ENCODE measurements around the gene DOCK2. TPM values are rescaled to one million over a fixed set of nuclear protein-coding genes. Genes with fewer than 3 reads are reported as not detected.

The DOCK2 gene
- total RNA-seq, 5 donors from 2014 or later (not counting 1 experiment from before 2014, with no cell fraction given): 168 to 303 (median 197) TPM

GRCh38 chr5:169705322-169705721 lies 68.2 kb downstream of the DOCK2 start:
- ChIA-PET CTCF (interaction anchor here in 1 of 2 donors (0.6 kb wide), 1 partner anchor 473 kb away, joined by 3 read pairs; no protein-coding TSS in a partner anchor), POLR2A (no interaction called here)
- 93% methylated on average over 2 of the region's 2 CpGs for WGBS (ENCODE audit: insufficient coverage)
- Histone ChIP-seq H3K4me1 (ENCODE audit: control insufficient read depth in 1 of 2, extremely low read depth in 1 of 2, insufficient read depth in 2 of 2, low read length in 2 of 2) (no peaks in the 10 kb centered on the region), H3K36me3 (ENCODE audit: control insufficient read depth in 2 of 2, extremely low read depth in 1 of 2, insufficient read depth in 1 of 2, low read length in 1 of 2) (peaks cover 32 to 94% of the 10 kb centered on the region in 2 donors), H3K9me3 (no peaks in the 10 kb centered on the region), H3K27ac (ENCODE audit: low read length) (no peak overlapping the region), H3K27me3 (replicated peaks in 1 of 2; ENCODE audit: control insufficient read depth in 2 of 2, extremely low read depth in 1 of 2, insufficient read depth in 2 of 2, low read length in 1 of 2) (no peaks in the 10 kb centered on the region), H3K4me3 (ENCODE audit: control insufficient read depth in 1 of 2, extremely low read depth in 1 of 2, low read length in 1 of 2) (no peak overlapping the region)
- H3K9me3 Mint-ChIP-seq: no peaks in the 10 kb centered on the region
- H3K4me3 Mint-ChIP-seq: no peak overlapping the region
- no peak for DNase-seq
- H3K27ac Mint-ChIP-seq: no peak overlapping the region
- H3K4me1 Mint-ChIP-seq: peaks cover 0 to 5% (median 0%) of the 10 kb centered on the region in 3 donors
- no peaks in the 10 kb centered on the region for H3K27me3 Mint-ChIP-seq
- no peak for ATAC-seq (replicated peaks in 1 of 4)
- H3K36me3 Mint-ChIP-seq: peaks cover 77% of the 10 kb centered on the region

- Mint-ChIP-seq H3K27ac (no peak overlapping the region), H3K36me3 (peaks cover 77% of the 10 kb centered on the region), H3K4me1 (peaks cover 0 to 5% (median 0%) of the 10 kb centered on the region in 3 donors), H3K9me3 (no peaks in the 10 kb centered on the region), H3K27me3 (no peaks in the 10 kb centered on the region), H3K4me3 (no peak overlapping the region)
- ATAC-seq (replicated peaks in 1 of 4): no peak
- Histone ChIP-seq H3K27ac (ENCODE audit: low read length) (no peak overlapping the region), H3K9me3 (no peaks in the 10 kb centered on the region), H3K36me3 (ENCODE audit: control insufficient read depth in 2 of 2, extremely low read depth in 1 of 2, insufficient read depth in 1 of 2, low read length in 1 of 2) (peaks cover 35 to 95% of the 10 kb centered on the region in 2 donors), H3K4me3 (ENCODE audit: control insufficient read depth in 1 of 2, extremely low read depth in 1 of 2, low read length in 1 of 2) (no peak overlapping the region), H3K4me1 (ENCODE audit: control insufficient read depth in 1 of 2, extremely low read depth in 1 of 2, insufficient read depth in 2 of 2, low read length in 2 of 2) (no peaks in the 10 kb centered on the region), H3K27me3 (replicated peaks in 1 of 2; ENCODE audit: control insufficient read depth in 2 of 2, extremely low read depth in 1 of 2, insufficient read depth in 2 of 2, low read length in 1 of 2) (no peaks in the 10 kb centered on the region)
- no peak for DNase-seq
- ChIA-PET CTCF (interaction anchor here in 1 of 2 donors (0.6 kb wide), 1 partner anchor 473 kb away, joined by 3 read pairs; no protein-coding TSS in a partner anchor), POLR2A (no interaction called here)
- no CpG with 5 or more reads among the region's 1 CpG for WGBS (ENCODE audit: insufficient coverage)
These were observed 69.0 kb downstream of the DOCK2 start for GRCh38 chr5:169706071-169706470.

- no peak overlapping the region for H3K4me3 Mint-ChIP-seq
- Histone ChIP-seq H3K27me3 (replicated peaks in 1 of 2; ENCODE audit: control insufficient read depth in 2 of 2, extremely low read depth in 1 of 2, insufficient read depth in 2 of 2, low read length in 1 of 2) (no peaks in the 10 kb centered on the region), H3K36me3 (ENCODE audit: control insufficient read depth in 2 of 2, extremely low read depth in 1 of 2, insufficient read depth in 1 of 2, low read length in 1 of 2) (peaks cover 31 to 95% of the 10 kb centered on the region in 2 donors), H3K4me3 (ENCODE audit: control insufficient read depth in 1 of 2, extremely low read depth in 1 of 2, low read length in 1 of 2) (no peak overlapping the region), H3K9me3 (no peaks in the 10 kb centered on the region), H3K27ac (ENCODE audit: low read length) (no peak overlapping the region), H3K4me1 (ENCODE audit: control insufficient read depth in 1 of 2, extremely low read depth in 1 of 2, insufficient read depth in 2 of 2, low read length in 2 of 2) (no peaks in the 10 kb centered on the region)
- ATAC-seq (replicated peaks in 1 of 4): no peak
- H3K36me3 Mint-ChIP-seq: peaks cover 74% of the 10 kb centered on the region
- H3K27me3 Mint-ChIP-seq: no peaks in the 10 kb centered on the region
- ChIA-PET POLR2A (interaction anchor here in 1 of 2 donors (0.5 kb wide), 1 partner anchor 10 kb away, joined by 3 read pairs; no protein-coding TSS in a partner anchor), CTCF (interaction anchor here in 1 of 2 donors (0.5 kb wide), 1 partner anchor 1138 kb away, joined by 6 read pairs; no protein-coding TSS in a partner anchor)
- no peaks in the 10 kb centered on the region for H3K9me3 Mint-ChIP-seq
- WGBS (ENCODE audit: insufficient coverage): 77% methylated on average over 4 of the region's 9 CpGs
- no peak for DNase-seq
- peaks cover 0 to 5% (median 0%) of the 10 kb centered on the region in 3 donors for H3K4me1 Mint-ChIP-seq
- no peak overlapping the region for H3K27ac Mint-ChIP-seq
These were observed 69.8 kb downstream of the DOCK2 start for GRCh38 chr5:169706758-169707450.

- ATAC-seq (replicated peaks in 1 of 4) (no peak), DNase-seq (no peak)
- Mint-ChIP-seq H3K36me3 (peaks cover 76% of the 10 kb centered on the region), H3K27ac (no peak overlapping the region), H3K27me3 (no peaks in the 10 kb centered on the region), H3K4me3 (no peak overlapping the region), H3K4me1 (peaks cover 0 to 5% (median 0%) of the 10 kb centered on the region in 3 donors), H3K9me3 (no peaks in the 10 kb centered on the region)
- WGBS (ENCODE audit: insufficient coverage): no CpG with 5 or more reads among the region's 3 CpGs
- H3K4me3 ChIP-seq (ENCODE audit: control insufficient read depth in 1 of 2, extremely low read depth in 1 of 2, low read length in 1 of 2): no peak overlapping the region
- POLR2A ChIA-PET: no interaction called here
- H3K4me1 ChIP-seq (ENCODE audit: control insufficient read depth in 1 of 2, extremely low read depth in 1 of 2, insufficient read depth in 2 of 2, low read length in 2 of 2): no peaks in the 10 kb centered on the region
- H3K27me3 ChIP-seq (replicated peaks in 1 of 2; ENCODE audit: control insufficient read depth in 2 of 2, extremely low read depth in 1 of 2, insufficient read depth in 2 of 2, low read length in 1 of 2): no peaks in the 10 kb centered on the region
- CTCF ChIA-PET: no interaction called here
- H3K27ac ChIP-seq (ENCODE audit: low read length): no peak overlapping the region
- H3K9me3 ChIP-seq: no peaks in the 10 kb centered on the region
- H3K36me3 ChIP-seq (ENCODE audit: control insufficient read depth in 2 of 2, extremely low read depth in 1 of 2, insufficient read depth in 1 of 2, low read length in 1 of 2): peaks cover 31 to 95% of the 10 kb centered on the region in 2 donors
These were observed 70.6 kb downstream of the DOCK2 start for GRCh38 chr5:169707686-169708085.

GRCh38 chr5:169710675-169711074 lies 73.6 kb downstream of the DOCK2 start:
- POLR2A ChIA-PET: interaction anchor here in 1 of 2 donors (0.7 kb wide), 1 partner anchor 130 kb away, joined by 3 read pairs; no protein-coding TSS in a partner anchor
- 52% methylated on average over 3 of the region's 4 CpGs for WGBS (ENCODE audit: insufficient coverage)
- no peak overlapping the region for H3K27ac ChIP-seq (ENCODE audit: low read length)
- Mint-ChIP-seq H3K9me3 (no peaks in the 10 kb centered on the region), H3K4me1 (no peaks in the 10 kb centered on the region), H3K27me3 (no peaks in the 10 kb centered on the region), H3K36me3 (peaks cover 81% of the 10 kb centered on the region), H3K4me3 (no peak overlapping the region), H3K27ac (no peak overlapping the region)
- no peaks in the 10 kb centered on the region for H3K4me1 ChIP-seq (ENCODE audit: control insufficient read depth in 1 of 2, extremely low read depth in 1 of 2, insufficient read depth in 2 of 2, low read length in 2 of 2)
- H3K4me3 ChIP-seq (ENCODE audit: control insufficient read depth in 1 of 2, extremely low read depth in 1 of 2, low read length in 1 of 2): no peak overlapping the region
- H3K9me3 ChIP-seq: no peaks in the 10 kb centered on the region
- DNase-seq (no peak), ATAC-seq (replicated peaks in 1 of 4) (no peak)
- H3K27me3 ChIP-seq (replicated peaks in 1 of 2; ENCODE audit: control insufficient read depth in 2 of 2, extremely low read depth in 1 of 2, insufficient read depth in 2 of 2, low read length in 1 of 2): no peaks in the 10 kb centered on the region
- peaks cover 18 to 95% of the 10 kb centered on the region in 2 donors for H3K36me3 ChIP-seq (ENCODE audit: control insufficient read depth in 2 of 2, extremely low read depth in 1 of 2, insufficient read depth in 1 of 2, low read length in 1 of 2)
- CTCF ChIA-PET: no interaction called here

- H3K4me1 Mint-ChIP-seq: no peaks in the 10 kb centered on the region
- H3K27me3 Mint-ChIP-seq: no peaks in the 10 kb centered on the region
- no peaks in the 10 kb centered on the region for H3K4me1 ChIP-seq (ENCODE audit: control insufficient read depth in 1 of 2, extremely low read depth in 1 of 2, insufficient read depth in 2 of 2, low read length in 2 of 2)
- ATAC-seq (replicated peaks in 1 of 4) (no peak), DNase-seq (no peak)
- no peak overlapping the region for H3K4me3 ChIP-seq (ENCODE audit: control insufficient read depth in 1 of 2, extremely low read depth in 1 of 2, low read length in 1 of 2)
- WGBS (ENCODE audit: insufficient coverage): 100% methylated on average over 1 of the region's 4 CpGs
- H3K9me3 Mint-ChIP-seq: no peaks in the 10 kb centered on the region
- CTCF ChIA-PET: interaction anchor here in 1 of 2 donors (0.6 kb wide), 1 partner anchor 354 kb away, joined by 3 read pairs; no protein-coding TSS in a partner anchor
- H3K9me3 ChIP-seq: no peaks in the 10 kb centered on the region
- POLR2A ChIA-PET: interaction anchor here in 1 of 2 donors (0.7 kb wide), 1 partner anchor 131 kb away, joined by 3 read pairs; no protein-coding TSS in a partner anchor
- no peaks in the 10 kb centered on the region for H3K27me3 ChIP-seq (replicated peaks in 1 of 2; ENCODE audit: control insufficient read depth in 2 of 2, extremely low read depth in 1 of 2, insufficient read depth in 2 of 2, low read length in 1 of 2)
- no peak overlapping the region for H3K27ac Mint-ChIP-seq
- H3K4me3 Mint-ChIP-seq: no peak overlapping the region
- H3K36me3 ChIP-seq (ENCODE audit: control insufficient read depth in 2 of 2, extremely low read depth in 1 of 2, insufficient read depth in 1 of 2, low read length in 1 of 2): peaks cover 16 to 97% of the 10 kb centered on the region in 2 donors
- peaks cover 85% of the 10 kb centered on the region for H3K36me3 Mint-ChIP-seq
- H3K27ac ChIP-seq (ENCODE audit: low read length): no peak overlapping the region
These were observed 74.6 kb downstream of the DOCK2 start for GRCh38 chr5:169711551-169712225.
